Measurements from ENCODE around the gene PRR18. TPM values are rescaled to one million over a fixed set of nuclear protein-coding genes. Genes with fewer than 3 reads are reported as not detected.

Gene PRR18
- total and polyA plus RNA-seq, 9 of the 15 experiments (the other 6 are each of a cell fraction or from before 2014, with no cell fraction given) = not detected

- no TSS peak for BruUV-seq (replicated peaks)
- H3K9me3 ChIP-seq (replicated peaks; ENCODE audit: control insufficient read depth, insufficient read depth, low read depth, low read length) = no peaks in the 10 kb centered on the region
- ATAC-seq (no peak; the same call in 2 of the 3 replicates), DNase-seq (ENCODE audit: extremely low read depth in 1 of 4, low spot score in 3 of 4) (no peak), FAIRE-seq (no peak)
- H3K36me3 ChIP-seq (ENCODE audit: control insufficient read depth, insufficient read depth, low read length) = no peaks in the 10 kb centered on the region
- ChIA-PET CTCF (ENCODE audit: low intra/inter-chr PET ratio) (no interaction called here), POLR2A (interaction anchor here (0.8 to 1.2 kb wide), 2 partner anchors 9 to 12 kb away, joined by 3 to 4 read pairs; no protein-coding TSS in a partner anchor)
- no peak overlapping the region for H2AFZ ChIP-seq (ENCODE audit: low read depth, low read length)
- no peaks in the 10 kb centered on the region for H3K79me2 ChIP-seq (ENCODE audit: control insufficient read depth, insufficient read depth, low read length)
- in situ Hi-C loops (cut with MboI) (no loop called here), intact Hi-C loops (cut with micrococcal nuclease) (loop anchor here (1.0 kb wide), 1 partner anchor 106 kb away; no protein-coding TSS in a partner anchor)
- no peak overlapping the region for H3K27ac ChIP-seq (ENCODE audit: extremely low read depth, low read depth, low read length)
- no peak overlapping the region for H3K9ac ChIP-seq (ENCODE audit: insufficient read depth in 1 of 2, low read depth in 2 of 2, low read length in 2 of 2)
- no peak overlapping the region for H3K4me2 ChIP-seq (ENCODE audit: insufficient read depth, low read length)
- H3K27me3 ChIP-seq (ENCODE audit: control insufficient read depth in 2 of 2, insufficient read depth in 2 of 2, low read length in 2 of 2) = peaks cover 23 to 56% of the 10 kb centered on the region in 2 experiments
- TF ChIP-seq, protein P1, sequence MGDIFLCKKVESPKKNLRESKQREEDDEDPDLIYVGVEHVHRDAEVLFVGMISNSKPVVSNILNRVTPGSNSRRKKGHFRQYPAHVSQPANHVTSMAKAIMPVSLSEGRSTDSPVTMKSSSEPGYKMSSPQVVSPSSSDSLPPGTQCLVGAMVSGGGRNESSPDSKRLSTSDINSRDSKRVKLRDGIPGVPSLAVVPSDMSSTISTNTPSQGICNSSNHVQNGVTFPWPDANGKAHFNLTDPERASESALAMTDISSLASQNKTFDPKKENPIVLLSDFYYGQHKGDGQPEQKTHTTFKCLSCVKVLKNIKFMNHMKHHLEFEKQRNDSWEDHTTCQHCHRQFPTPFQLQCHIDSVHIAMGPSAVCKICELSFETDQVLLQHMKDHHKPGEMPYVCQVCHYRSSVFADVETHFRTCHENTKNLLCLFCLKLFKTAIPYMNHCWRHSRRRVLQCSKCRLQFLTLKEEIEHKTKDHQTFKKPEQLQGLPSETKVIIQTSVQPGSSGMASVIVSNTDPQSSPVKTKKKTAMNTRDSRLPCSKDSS (IDR thresholded peaks at IDR 0.05; ENCODE audit: low read depth, partially characterized antibody) = no peak
- TF ChIP-seq, protein P2, sequence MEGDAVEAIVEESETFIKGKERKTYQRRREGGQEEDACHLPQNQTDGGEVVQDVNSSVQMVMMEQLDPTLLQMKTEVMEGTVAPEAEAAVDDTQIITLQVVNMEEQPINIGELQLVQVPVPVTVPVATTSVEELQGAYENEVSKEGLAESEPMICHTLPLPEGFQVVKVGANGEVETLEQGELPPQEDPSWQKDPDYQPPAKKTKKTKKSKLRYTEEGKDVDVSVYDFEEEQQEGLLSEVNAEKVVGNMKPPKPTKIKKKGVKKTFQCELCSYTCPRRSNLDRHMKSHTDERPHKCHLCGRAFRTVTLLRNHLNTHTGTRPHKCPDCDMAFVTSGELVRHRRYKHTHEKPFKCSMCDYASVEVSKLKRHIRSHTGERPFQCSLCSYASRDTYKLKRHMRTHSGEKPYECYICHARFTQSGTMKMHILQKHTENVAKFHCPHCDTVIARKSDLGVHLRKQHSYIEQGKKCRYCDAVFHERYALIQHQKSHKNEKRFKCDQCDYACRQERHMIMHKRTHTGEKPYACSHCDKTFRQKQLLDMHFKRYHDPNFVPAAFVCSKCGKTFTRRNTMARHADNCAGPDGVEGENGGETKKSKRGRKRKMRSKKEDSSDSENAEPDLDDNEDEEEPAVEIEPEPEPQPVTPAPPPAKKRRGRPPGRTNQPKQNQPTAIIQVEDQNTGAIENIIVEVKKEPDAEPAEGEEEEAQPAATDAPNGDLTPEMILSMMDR (IDR thresholded peaks at IDR 0.05 in 2 of 3, conservative IDR thresholded peaks at IDR 0.05 in 1 of 3; ENCODE audit: insufficient read depth in 2 of 3, low read depth in 1 of 3, low read length in 3 of 3) = peak in 1 of 3 experiments; percentile 19; a peak in 1 of 6 replicates
- TF ChIP-seq FOXA1 (IDR thresholded peaks at IDR 0.05; ENCODE audit: borderline replicate concordance) = no peak
- no peak for TF ChIP-seq MAFG (tag; conservative IDR thresholded peaks at IDR 0.05)
- no peak for TF ChIP-seq FUS (optimal IDR thresholded peaks at IDR 0.05; ENCODE audit: low read depth, low read length)
- TF ChIP-seq MCM7 (IDR thresholded peaks at IDR 0.05) = no peak
- no peak for TF ChIP-seq HCFC1 (IDR thresholded peaks at IDR 0.05; ENCODE audit: low read depth, low read length)
- TF ChIP-seq HNRNPLL (IDR thresholded peaks at IDR 0.05; ENCODE audit: low read depth, low read length, poor library complexity, severe bottlenecking) = no peak
- TF ChIP-seq EZH2 (IDR thresholded peaks at IDR 0.05; ENCODE audit: borderline replicate concordance, low read depth, low read length) = no peak
- peak in 1 of 2 experiments; percentile 26; a peak in 1 of 4 replicates for TF ChIP-seq RAD21 (CRISPR knock-in tag; conservative IDR thresholded peaks at IDR 0.05 in 1 of 2, IDR thresholded peaks at IDR 0.05 in 1 of 2)
- no peak for TF ChIP-seq SLC30A9 (CRISPR knock-in tag; IDR thresholded peaks at IDR 0.05)
- TF ChIP-seq ZC3H8 (IDR thresholded peaks at IDR 0.05) = no peak
- TF ChIP-seq CEBPB (tag; IDR thresholded peaks at IDR 0.05) = peak; percentile 74
- H4K20me1 ChIP-seq (replicated peaks; ENCODE audit: control insufficient read depth, insufficient read depth, low read length) = no peaks in the 10 kb centered on the region
- WGBS (ENCODE audit: insufficient coverage, low coverage, missing lambda C conversion rate) = 6% methylated on average over 17 of the region's 17 CpGs
- no peak overlapping the region for H3K4me3 ChIP-seq
- H3K9me1 ChIP-seq (ENCODE audit: control insufficient read depth, insufficient read depth, low read length) = no peaks in the 10 kb centered on the region
- H3K4me1 ChIP-seq (replicated peaks in 1 of 2; ENCODE audit: control insufficient read depth in 2 of 2, insufficient read depth in 2 of 2, low read length in 2 of 2) = no peaks in the 10 kb centered on the region
Observed at GRCh38 chr6:166262743-166263515, 45.3 kb downstream of the PRR18 start.

All from K562 (cell line).